Measurements from ENCODE around the gene SUSD6. TPM values are rescaled to one million over a fixed set of nuclear protein-coding genes. Genes with fewer than 3 reads are reported as not detected.

The SUSD6 gene, protein sequence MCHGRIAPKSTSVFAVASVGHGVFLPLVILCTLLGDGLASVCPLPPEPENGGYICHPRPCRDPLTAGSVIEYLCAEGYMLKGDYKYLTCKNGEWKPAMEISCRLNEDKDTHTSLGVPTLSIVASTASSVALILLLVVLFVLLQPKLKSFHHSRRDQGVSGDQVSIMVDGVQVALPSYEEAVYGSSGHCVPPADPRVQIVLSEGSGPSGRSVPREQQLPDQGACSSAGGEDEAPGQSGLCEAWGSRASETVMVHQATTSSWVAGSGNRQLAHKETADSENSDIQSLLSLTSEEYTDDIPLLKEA
- total RNA-seq: 12.9 and 13.7 TPM in 2 replicates
- long read RNA-seq: 0 reads

DNA sequence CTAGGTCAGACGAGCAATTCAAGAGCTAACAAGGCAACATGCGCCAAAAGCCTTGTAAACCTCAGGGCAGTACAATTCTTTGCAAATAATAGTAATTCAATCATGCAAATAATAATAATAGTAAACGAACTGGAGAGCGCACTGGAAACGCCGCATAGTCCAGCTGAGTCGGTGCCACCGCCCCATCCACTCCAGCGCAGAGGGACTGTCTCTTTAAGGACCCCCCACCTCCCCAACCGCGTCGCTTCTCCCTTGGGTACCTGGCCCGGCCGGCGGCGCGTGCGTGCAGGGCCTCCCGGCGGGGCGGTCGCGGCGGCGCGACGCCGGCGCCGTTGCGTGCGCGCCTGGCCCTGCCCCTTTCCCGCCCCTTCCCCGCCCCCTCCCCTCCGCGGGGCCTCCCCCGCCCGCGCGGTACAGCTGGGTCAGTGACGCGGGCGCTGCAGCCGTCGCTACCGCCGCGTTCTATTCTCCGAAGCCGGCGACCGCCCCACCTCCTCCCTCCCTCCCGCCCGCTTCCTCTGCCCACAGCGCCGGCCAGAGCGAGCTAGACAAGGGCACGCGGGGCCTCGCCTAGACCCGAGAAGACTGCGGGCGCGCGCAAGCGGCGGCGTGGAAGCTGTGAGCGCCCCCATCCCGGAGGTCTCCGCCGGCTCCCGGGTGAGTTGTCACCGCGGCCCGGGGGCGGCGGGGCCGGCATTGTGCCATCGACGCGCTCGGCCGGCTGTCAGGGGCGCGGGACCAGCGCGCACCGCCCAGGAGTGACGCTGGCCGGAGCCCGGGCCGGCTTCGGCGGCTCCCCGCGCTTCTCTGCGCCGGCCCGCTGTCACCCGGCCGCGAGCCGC is at the start of gene SUSD6:
TSS of gene SUSD6 (plus strand) at position 425 of the 842 bp plus-strand sequence. CDS start 46,997 bp downstream, outside the sequence.
- H3K36me3 Mint-ChIP-seq (ENCODE audit: low read depth): no peaks in the 10 kb centered on the region
- TF ChIP-seq, protein P1, sequence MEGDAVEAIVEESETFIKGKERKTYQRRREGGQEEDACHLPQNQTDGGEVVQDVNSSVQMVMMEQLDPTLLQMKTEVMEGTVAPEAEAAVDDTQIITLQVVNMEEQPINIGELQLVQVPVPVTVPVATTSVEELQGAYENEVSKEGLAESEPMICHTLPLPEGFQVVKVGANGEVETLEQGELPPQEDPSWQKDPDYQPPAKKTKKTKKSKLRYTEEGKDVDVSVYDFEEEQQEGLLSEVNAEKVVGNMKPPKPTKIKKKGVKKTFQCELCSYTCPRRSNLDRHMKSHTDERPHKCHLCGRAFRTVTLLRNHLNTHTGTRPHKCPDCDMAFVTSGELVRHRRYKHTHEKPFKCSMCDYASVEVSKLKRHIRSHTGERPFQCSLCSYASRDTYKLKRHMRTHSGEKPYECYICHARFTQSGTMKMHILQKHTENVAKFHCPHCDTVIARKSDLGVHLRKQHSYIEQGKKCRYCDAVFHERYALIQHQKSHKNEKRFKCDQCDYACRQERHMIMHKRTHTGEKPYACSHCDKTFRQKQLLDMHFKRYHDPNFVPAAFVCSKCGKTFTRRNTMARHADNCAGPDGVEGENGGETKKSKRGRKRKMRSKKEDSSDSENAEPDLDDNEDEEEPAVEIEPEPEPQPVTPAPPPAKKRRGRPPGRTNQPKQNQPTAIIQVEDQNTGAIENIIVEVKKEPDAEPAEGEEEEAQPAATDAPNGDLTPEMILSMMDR (conservative IDR thresholded peaks at IDR 0.05): no peak
- no peaks in the 10 kb centered on the region for H3K9me3 Mint-ChIP-seq
- peak; percentile 73 for DNase-seq (ENCODE audit: low read depth, low spot score)
- H3K4me3 Mint-ChIP-seq: peak within 1 kb of the TSS; percentile 97
- peaks cover 56% of the 10 kb centered on the region for H3K4me1 Mint-ChIP-seq
- no peaks in the 10 kb centered on the region for H3K27me3 Mint-ChIP-seq (ENCODE audit: low read depth)
- peak within 1 kb of the TSS; percentile 92 for H3K27ac Mint-ChIP-seq (ENCODE audit: unreplicated experiment)

DNA sequence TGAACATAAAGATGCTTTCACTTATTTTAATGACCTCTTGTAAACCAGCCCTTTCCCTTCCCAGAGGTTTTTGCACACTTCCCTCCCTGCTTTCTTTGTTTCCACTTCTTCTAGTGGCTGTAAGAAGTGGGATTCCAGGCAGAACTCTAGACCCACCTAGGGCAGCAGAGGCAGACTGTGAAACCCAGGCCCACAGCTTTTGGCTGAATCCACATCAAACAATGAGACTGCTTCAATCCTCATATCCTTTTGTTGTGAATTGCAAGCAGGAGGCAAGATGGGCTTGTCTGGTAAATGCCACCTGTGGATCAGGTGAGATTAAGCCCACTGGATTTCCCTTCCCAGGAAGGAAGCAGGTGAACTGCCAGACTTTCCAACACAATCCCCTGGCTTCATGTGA is 49.5 kb upstream of the SUSD6 start:
- no peak overlapping the region for H3K27ac Mint-ChIP-seq (ENCODE audit: unreplicated experiment)
- H3K9me3 Mint-ChIP-seq: no peaks in the 10 kb centered on the region
- TF ChIP-seq, protein P1 (conservative IDR thresholded peaks at IDR 0.05): no peak
- no peaks in the 10 kb centered on the region for H3K36me3 Mint-ChIP-seq (ENCODE audit: low read depth)
- H3K4me3 Mint-ChIP-seq: no peak overlapping the region
- peaks cover 23% of the 10 kb centered on the region for H3K27me3 Mint-ChIP-seq (ENCODE audit: low read depth)
- no peak for DNase-seq (ENCODE audit: low read depth, low spot score)
- H3K4me1 Mint-ChIP-seq: peaks cover 29% of the 10 kb centered on the region

DNA sequence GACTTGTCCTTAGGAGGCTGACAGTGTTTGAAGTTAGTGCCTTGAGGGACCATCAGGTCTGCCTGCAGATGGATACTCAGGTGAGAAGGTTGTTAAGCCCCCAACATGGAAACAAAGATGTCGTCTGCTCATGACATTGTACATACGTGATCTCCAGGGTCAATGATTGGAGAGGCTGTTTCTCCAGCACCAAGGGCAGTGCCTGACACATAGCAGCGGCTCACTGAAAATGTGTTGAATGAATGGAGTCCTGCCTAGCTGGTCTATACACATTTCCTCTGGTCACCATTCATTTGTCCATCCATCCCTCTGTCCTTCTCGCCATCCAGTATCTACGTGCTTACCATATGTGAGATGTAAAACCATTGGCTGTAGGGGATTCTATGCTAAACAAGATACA is 43.8 kb upstream of the SUSD6 start:
- Mint-ChIP-seq H3K9me3 (no peaks in the 10 kb centered on the region), H3K36me3 (ENCODE audit: low read depth) (no peaks in the 10 kb centered on the region), H3K27ac (ENCODE audit: unreplicated experiment) (no peak overlapping the region), H3K4me3 (no peak overlapping the region), H3K27me3 (ENCODE audit: low read depth) (peaks cover 21% of the 10 kb centered on the region), H3K4me1 (peaks cover 15% of the 10 kb centered on the region)
- no peak for DNase-seq (ENCODE audit: low read depth, low spot score)
- TF ChIP-seq, protein P1 (conservative IDR thresholded peaks at IDR 0.05): no peak

DNA sequence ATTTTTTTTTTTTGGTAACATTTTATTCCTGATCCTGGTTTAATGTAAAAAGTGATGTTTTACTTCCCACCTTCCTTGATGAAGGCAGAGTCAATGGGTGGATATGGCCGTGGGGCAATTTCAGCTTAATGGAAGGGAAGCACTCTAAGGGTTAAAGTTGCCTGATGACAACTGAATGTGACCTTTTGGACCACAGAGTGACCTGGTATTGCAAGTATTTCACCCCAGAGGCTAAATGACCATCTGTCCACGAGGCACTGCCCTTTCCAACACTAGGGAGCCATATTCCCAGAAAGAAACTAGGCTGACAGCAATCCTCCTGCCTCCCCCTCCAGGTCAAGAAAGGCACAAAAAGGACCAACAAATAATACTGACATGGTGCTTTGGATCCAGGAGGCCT is 41.5 kb upstream of the SUSD6 start:
- Mint-ChIP-seq H3K27ac (ENCODE audit: unreplicated experiment) (peak overlapping the region; percentile 92), H3K36me3 (ENCODE audit: low read depth) (peaks cover 3% of the 10 kb centered on the region), H3K27me3 (ENCODE audit: low read depth) (peaks cover 27% of the 10 kb centered on the region), H3K4me1 (peaks cover 26% of the 10 kb centered on the region), H3K4me3 (peak overlapping the region; percentile 52), H3K9me3 (no peaks in the 10 kb centered on the region)
- DNase-seq (ENCODE audit: low read depth, low spot score): no peak
- TF ChIP-seq, protein P1 (conservative IDR thresholded peaks at IDR 0.05): no peak

DNA sequence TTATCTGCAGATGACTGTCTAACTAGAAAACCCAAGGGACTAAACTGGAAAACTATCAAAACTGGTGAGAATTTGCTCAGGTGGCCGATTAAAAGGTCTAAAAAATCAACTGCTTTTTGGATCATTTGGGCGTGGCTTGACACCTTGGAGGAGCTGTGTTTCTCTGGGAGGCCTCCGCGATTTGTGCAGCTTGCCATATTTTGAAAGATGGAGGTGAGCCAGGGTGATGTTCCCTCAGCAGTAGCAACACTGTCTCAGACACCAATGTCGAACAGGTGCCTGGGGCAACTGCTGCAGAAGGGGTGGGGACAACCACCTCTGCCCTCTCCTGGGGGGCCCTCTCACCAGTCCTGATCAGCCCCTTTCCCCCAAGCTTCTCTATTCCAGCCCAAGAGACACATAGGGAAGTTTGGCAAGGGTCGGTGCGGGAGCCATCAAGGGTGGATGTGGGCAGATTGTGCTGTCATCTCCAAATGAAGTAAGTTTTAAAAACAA is 40.5 kb upstream of the SUSD6 start:
- TF ChIP-seq, protein P1 (conservative IDR thresholded peaks at IDR 0.05): no peak
- Mint-ChIP-seq H3K4me1 (peaks cover 28% of the 10 kb centered on the region), H3K4me3 (peak overlapping the region; percentile 77), H3K27me3 (ENCODE audit: low read depth) (peaks cover 24% of the 10 kb centered on the region), H3K36me3 (ENCODE audit: low read depth) (peaks cover 3% of the 10 kb centered on the region), H3K9me3 (no peaks in the 10 kb centered on the region), H3K27ac (ENCODE audit: unreplicated experiment) (no peak overlapping the region)
- DNase-seq (ENCODE audit: low read depth, low spot score): no peak

Data from neural crest cell (in vitro differentiated cells).